HCT116 (cell line): Measurements from ENCODE around the gene CPED1. TPM values are rescaled to one million over a fixed set of nuclear protein-coding genes. Genes with fewer than 3 reads are reported as not detected.

Source experiments
- ATAC-seq: fragments of 200-7000 bp; cut with Tn5 transposase; 2 replicates; pipeline ENCODE4 v1.9.1; 2020; ENCODE audit warnings: mild to moderate bottlenecking, moderate library complexity
- BruUV-seq: library from RNA; stranded (reverse); fragments of 400-500 nt; replicated peaks from 2 replicates; lab custom pipeline; 2021; lab: Mats Ljungman, UMichigan
- CTCF ChIA-PET: fragments of 300-600 bp; sonication (Branson Sonifier 250); formaldehyde crosslinking; loops from one replicate; lab custom pipeline; 2021; ENCODE audit warnings: antibody characterized with exemption; lab: Charles Lee
- POLR2A ChIA-PET: fragments of 300-600, 350-600 bp; sonication (Branson Sonifier 250); formaldehyde crosslinking; loops from one replicate; lab custom pipeline; 2021; ENCODE audit warnings: antibody characterized with exemption; lab: Charles Lee
- RAD21 ChIA-PET, 2 experiments: fragments of 300-600 bp; sonication (Branson Sonifier 250); formaldehyde crosslinking; loops; one replicate each; lab custom pipeline; 2023; ENCODE audit warnings: low total read pairs in 2 of 2; ENCODE audit not compliant: uncharacterized antibody in 2 of 2, unreplicated experiment in 2 of 2, low non-redundant PET in 1 of 2; lab: Charles Lee
- DNase-seq: peaks from one replicate; pipeline ENCODE4 v3.0.0-alpha.2; 2010; ENCODE audit warnings: low read depth, low spot score
- H2AFZ ChIP-seq: fragments of 200-600 bp; shearing (Covaris generic), sonication (generic); 2 replicates; pipeline ENCODE4 v1.6.1; 2017; ENCODE audit warnings: low read depth, mixed run types, mixed read lengths, antibody characterized with exemption, low read length; ENCODE audit not compliant: poor library complexity, severe bottlenecking
- H3K27ac ChIP-seq: 2 replicates; pipeline ENCODE4 v1.5.1; 2012; ENCODE audit warnings: low read depth, low read length
- H3K27me3 ChIP-seq: fragments of 200-600 bp; sonication (generic); 2 replicates; pipeline ENCODE4 v1.6.1; 2016; ENCODE audit warnings: mixed run types, low read length, mixed read lengths; ENCODE audit not compliant: insufficient read depth
- H3K36me3 ChIP-seq, 2 experiments: fragments of 200-500 bp in 1 of 2; fragments of 200-600 bp in 1 of 2; sonication (Bioruptor generic) in 1 of 2; sonication (generic) in 1 of 2; 2 replicates each; pipeline versions ENCODE4 v1.5.1 to v1.6.1; 2014 to 2016; ENCODE audit warnings: low read length in 2 of 2, inconsistent platforms in 1 of 2, mixed read lengths in 1 of 2, mixed run types in 1 of 2; ENCODE audit not compliant: insufficient read depth in 2 of 2, control insufficient read depth in 1 of 2
- H3K4me1 ChIP-seq, 2 experiments: fragments of 200-600 bp in 1 of 2; sonication (generic) in 1 of 2; 2 replicates each; pipeline versions ENCODE4 v1.5.1 to v1.6.1; 2012 to 2017; ENCODE audit warnings: low read length in 2 of 2, inconsistent platforms in 1 of 2, mild to moderate bottlenecking in 1 of 2, mixed read lengths in 1 of 2, mixed run types in 1 of 2, moderate library complexity in 1 of 2; ENCODE audit not compliant: insufficient read depth in 2 of 2, control insufficient read depth in 1 of 2
- H3K4me2 ChIP-seq: fragments of 200-600 bp; sonication (generic); 2 replicates; pipeline ENCODE4 v1.6.1; 2017; ENCODE audit warnings: mixed run types, low read length, mixed read lengths
- H3K4me3 ChIP-seq, 2 experiments: fragments of 200-600 bp in 1 of 2; sonication (generic) in 1 of 2; replicated peaks in 1 of 2; 2 replicates each; pipeline ENCODE4 v1.5.1; 2011 to 2016; ENCODE audit warnings: low read length in 2 of 2, control low read depth in 1 of 2, low read depth in 1 of 2, mild to moderate bottlenecking in 1 of 2, mixed read lengths in 1 of 2, mixed run types in 1 of 2
- H3K79me2 ChIP-seq: fragments of 200-600 bp; sonication (generic); 2 replicates; pipeline ENCODE4 v1.6.1; 2017; ENCODE audit warnings: mild to moderate bottlenecking, mixed run types, low read length, moderate library complexity, mixed read lengths; ENCODE audit not compliant: insufficient read depth
- H3K9ac ChIP-seq: fragments of 200-600 bp; sonication (generic); 2 replicates; pipeline ENCODE4 v1.6.1; 2016; ENCODE audit warnings: low read length, mixed read lengths
- H3K9me2 ChIP-seq: fragments of 200-600 bp; sonication (generic), shearing (Covaris generic); 2 replicates; pipeline ENCODE4 v1.6.1; 2017; ENCODE audit warnings: mixed run types, mild to moderate bottlenecking, moderate library complexity; ENCODE audit not compliant: insufficient read depth
- H3K9me3 ChIP-seq, 2 experiments: fragments of 200-500 bp in 1 of 2; fragments of 200-600 bp in 1 of 2; sonication (Bioruptor generic) in 1 of 2; sonication (generic) in 1 of 2; 2 replicates each; pipeline ENCODE4 v1.6.1; 2014 to 2017; ENCODE audit warnings: low read length in 2 of 2, mixed read lengths in 2 of 2, inconsistent platforms in 1 of 2, low read depth in 1 of 2, mild to moderate bottlenecking in 1 of 2, mixed run types in 1 of 2, moderate library complexity in 1 of 2; ENCODE audit not compliant: control insufficient read depth in 1 of 2, insufficient read depth in 1 of 2
- H4K20me1 ChIP-seq: fragments of 200-600 bp; sonication (generic), shearing (Covaris generic); 2 replicates; pipeline ENCODE4 v1.6.1; 2017; ENCODE audit warnings: mixed run types, mild to moderate bottlenecking, moderate library complexity; ENCODE audit not compliant: insufficient read depth
- CEBPB ChIP-seq: IDR thresholded peaks from 2 replicates; pipeline ENCODE4 v1.6.1; 2012; ENCODE audit warnings: low read depth
- FOSL1 ChIP-seq: IDR thresholded peaks from 2 replicates; pipeline ENCODE4 v1.6.1; 2012; ENCODE audit warnings: low read depth
- JUND ChIP-seq: IDR thresholded peaks from 2 replicates; pipeline ENCODE4 v1.6.1; 2012
- POLR2A ChIP-seq: IDR thresholded peaks from 2 replicates; pipeline ENCODE4 v1.7.0; 2011; ENCODE audit warnings: borderline replicate concordance; ENCODE audit not compliant: insufficient read depth, insufficient read length; ENCODE audit errors: extremely low read depth
- POLR2AphosphoS5 ChIP-seq: IDR thresholded peaks from 2 replicates; pipeline ENCODE4 v1.6.1; 2011; ENCODE audit warnings: mild to moderate bottlenecking, low read depth, low read length, moderate library complexity
- RAD21 ChIP-seq: IDR thresholded peaks from 2 replicates; pipeline ENCODE4 v1.6.1; 2012; ENCODE audit warnings: low read depth, mild to moderate bottlenecking
- SP1 ChIP-seq: IDR thresholded peaks from 2 replicates; pipeline ENCODE4 v1.6.1; 2012; ENCODE audit warnings: low read depth
- YY1 ChIP-seq: IDR thresholded peaks from 2 replicates; pipeline ENCODE4 v1.6.1; 2011; ENCODE audit warnings: low read length, low read depth, moderate library complexity, mild to moderate bottlenecking; ENCODE audit not compliant: insufficient replicate concordance; ENCODE audit errors: extremely low read depth
- intact Hi-C: fragments of 100-400 bp; cut with micrococcal nuclease; formaldehyde crosslinking; loops from 2 replicates; pipeline ENCODE4 v1.10.0; 2022
- total RNA-seq: library from RNA; stranded (reverse); gene quantifications from one replicate; pipeline ENCODE4 v1.2.1, GENCODE V29; 2021; ENCODE audit not compliant: unreplicated experiment
- TF ChIP-seq, protein P1 (sequence below): IDR thresholded peaks from 2 replicates; pipeline ENCODE4 v1.6.1; 2012
- TF ChIP-seq, protein P2 (sequence below): IDR thresholded peaks from 2 replicates; pipeline ENCODE4 v1.6.1; 2012; ENCODE audit warnings: low read depth
- TF ChIP-seq, protein P3 (sequence below): IDR thresholded peaks from 2 replicates; pipeline ENCODE4 v1.6.1; 2012

CPED1 gene
- total RNA-seq, 1 experiment from 2014 or later: 1.2 TPM

DNA sequence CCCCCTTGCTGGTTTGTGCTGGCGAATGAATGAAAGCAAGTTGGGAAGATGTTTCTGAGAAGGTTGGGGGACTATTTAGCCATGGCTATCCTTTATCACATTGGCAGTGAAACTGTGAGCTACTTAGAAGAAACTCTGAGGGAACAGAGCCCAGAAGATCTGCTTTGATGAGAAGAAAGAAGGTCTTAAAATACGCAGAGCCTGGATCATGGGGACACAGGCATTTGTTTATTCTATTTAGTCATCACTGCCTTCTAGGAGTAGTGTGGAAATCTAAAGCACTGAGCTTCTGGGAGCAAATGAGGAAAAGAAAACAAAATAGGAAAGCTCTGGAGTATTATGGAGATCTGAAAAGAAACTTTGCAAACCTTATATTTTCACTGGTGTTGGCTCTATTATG lies 28.5 kb downstream of the CPED1 start:
- Histone ChIP-seq H3K9me2 (no peaks in the 10 kb centered on the region), H3K9me3 (no peaks in the 10 kb centered on the region), H3K27ac (no peak overlapping the region), H3K79me2 (no peaks in the 10 kb centered on the region), H3K9ac (no peak overlapping the region), H3K4me1 (no peaks in the 10 kb centered on the region), H3K4me2 (no peak overlapping the region), H4K20me1 (no peaks in the 10 kb centered on the region), H3K27me3 (no peaks in the 10 kb centered on the region), H3K4me3 (no peak overlapping the region), H3K36me3 (no peaks in the 10 kb centered on the region), H2AFZ (no peak overlapping the region)
- ATAC-seq: no peak
- POLR2A ChIA-PET: no interaction called here
- no peak for TF ChIP-seq JUND
- TF ChIP-seq POLR2AphosphoS5: no peak
- TF ChIP-seq, protein P1, sequence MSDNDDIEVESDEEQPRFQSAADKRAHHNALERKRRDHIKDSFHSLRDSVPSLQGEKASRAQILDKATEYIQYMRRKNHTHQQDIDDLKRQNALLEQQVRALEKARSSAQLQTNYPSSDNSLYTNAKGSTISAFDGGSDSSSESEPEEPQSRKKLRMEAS: no peak
- CTCF ChIA-PET: no interaction called here
- RAD21 ChIA-PET: no interaction called here
- intact Hi-C loops: no loop called here
- BruUV-seq: no TSS peak
- DNase-seq: no peak

DNA sequence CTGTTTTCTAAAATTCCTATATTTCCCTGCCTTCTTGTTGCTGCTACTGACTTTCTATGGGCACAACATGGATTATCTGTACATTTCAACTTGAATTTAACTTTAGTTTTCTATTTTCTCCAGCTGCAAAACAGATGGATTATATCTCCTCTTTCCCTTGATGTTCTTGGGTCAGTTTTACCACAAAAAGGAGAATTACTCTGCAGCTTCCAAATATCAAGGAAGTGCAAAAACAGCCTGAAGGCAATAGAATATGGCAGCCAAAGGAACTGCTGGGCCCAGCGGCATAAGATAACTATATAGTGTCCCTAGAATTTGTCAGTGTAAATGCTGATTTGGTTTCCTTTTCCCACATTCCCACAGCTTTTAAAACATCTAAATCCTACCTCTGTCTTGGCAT lies 29.1 kb downstream of the CPED1 start:
- Histone ChIP-seq H3K4me1 (no peaks in the 10 kb centered on the region), H3K4me2 (no peak overlapping the region), H2AFZ (no peak overlapping the region), H3K4me3 (no peak overlapping the region), H3K9me2 (no peaks in the 10 kb centered on the region), H3K27ac (no peak overlapping the region), H3K9ac (no peak overlapping the region), H3K9me3 (no peaks in the 10 kb centered on the region), H3K27me3 (no peaks in the 10 kb centered on the region), H3K79me2 (no peaks in the 10 kb centered on the region), H3K36me3 (no peaks in the 10 kb centered on the region), H4K20me1 (no peaks in the 10 kb centered on the region)
- BruUV-seq: no TSS peak
- ATAC-seq (no peak), DNase-seq (no peak)
- RAD21 ChIA-PET: no interaction called here
- intact Hi-C loops: no loop called here
- POLR2A ChIA-PET: no interaction called here
- CTCF ChIA-PET: no interaction called here
- TF ChIP-seq FOSL1: no peak
- TF ChIP-seq CEBPB: no peak
- no peak for TF ChIP-seq POLR2AphosphoS5
- no peak for TF ChIP-seq POLR2A
- TF ChIP-seq YY1: no peak
- TF ChIP-seq, protein P2, sequence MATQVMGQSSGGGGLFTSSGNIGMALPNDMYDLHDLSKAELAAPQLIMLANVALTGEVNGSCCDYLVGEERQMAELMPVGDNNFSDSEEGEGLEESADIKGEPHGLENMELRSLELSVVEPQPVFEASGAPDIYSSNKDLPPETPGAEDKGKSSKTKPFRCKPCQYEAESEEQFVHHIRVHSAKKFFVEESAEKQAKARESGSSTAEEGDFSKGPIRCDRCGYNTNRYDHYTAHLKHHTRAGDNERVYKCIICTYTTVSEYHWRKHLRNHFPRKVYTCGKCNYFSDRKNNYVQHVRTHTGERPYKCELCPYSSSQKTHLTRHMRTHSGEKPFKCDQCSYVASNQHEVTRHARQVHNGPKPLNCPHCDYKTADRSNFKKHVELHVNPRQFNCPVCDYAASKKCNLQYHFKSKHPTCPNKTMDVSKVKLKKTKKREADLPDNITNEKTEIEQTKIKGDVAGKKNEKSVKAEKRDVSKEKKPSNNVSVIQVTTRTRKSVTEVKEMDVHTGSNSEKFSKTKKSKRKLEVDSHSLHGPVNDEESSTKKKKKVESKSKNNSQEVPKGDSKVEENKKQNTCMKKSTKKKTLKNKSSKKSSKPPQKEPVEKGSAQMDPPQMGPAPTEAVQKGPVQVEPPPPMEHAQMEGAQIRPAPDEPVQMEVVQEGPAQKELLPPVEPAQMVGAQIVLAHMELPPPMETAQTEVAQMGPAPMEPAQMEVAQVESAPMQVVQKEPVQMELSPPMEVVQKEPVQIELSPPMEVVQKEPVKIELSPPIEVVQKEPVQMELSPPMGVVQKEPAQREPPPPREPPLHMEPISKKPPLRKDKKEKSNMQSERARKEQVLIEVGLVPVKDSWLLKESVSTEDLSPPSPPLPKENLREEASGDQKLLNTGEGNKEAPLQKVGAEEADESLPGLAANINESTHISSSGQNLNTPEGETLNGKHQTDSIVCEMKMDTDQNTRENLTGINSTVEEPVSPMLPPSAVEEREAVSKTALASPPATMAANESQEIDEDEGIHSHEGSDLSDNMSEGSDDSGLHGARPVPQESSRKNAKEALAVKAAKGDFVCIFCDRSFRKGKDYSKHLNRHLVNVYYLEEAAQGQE: no peak
- no peak for TF ChIP-seq JUND
- TF ChIP-seq, protein P3, sequence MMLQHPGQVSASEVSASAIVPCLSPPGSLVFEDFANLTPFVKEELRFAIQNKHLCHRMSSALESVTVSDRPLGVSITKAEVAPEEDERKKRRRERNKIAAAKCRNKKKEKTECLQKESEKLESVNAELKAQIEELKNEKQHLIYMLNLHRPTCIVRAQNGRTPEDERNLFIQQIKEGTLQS: no peak
- no peak for TF ChIP-seq RAD21
- no peak for TF ChIP-seq SP1
